Fibroblast of the aortic adventitia (primary cell): ENCODE data around the gene SCAF4. TPM values are rescaled to one million over a fixed set of nuclear protein-coding genes. Genes with fewer than 3 reads are reported as not detected.
"Not testable (repeated sequence)": the region's sequence is repeated elsewhere in the genome, so short reads cannot be mapped to it uniquely, and the experiment has no call there.

Experiments
- DNase-seq: peaks from one replicate; pipeline ENCODE4 v3.0.0-alpha.2; 2010; ENCODE audit warnings: low read depth
- H3K4me3 ChIP-seq: 2 replicates; pipeline ENCODE4 v1.5.1; 2011; ENCODE audit warnings: low read depth, mild to moderate bottlenecking, control low read depth, low read length, moderate library complexity
- total RNA-seq: library from RNA; depleted of rRNA; stranded (reverse); fragments of >200 nt; gene quantifications from 2 replicates; pipeline ENCODE4 v1.2.3, GENCODE V29; 2012; ENCODE audit warnings: low replicate concordance
- TF ChIP-seq, protein P1 (sequence below): IDR thresholded peaks from 2 replicates; pipeline ENCODE4 v1.5.1; 2011; ENCODE audit warnings: mild to moderate bottlenecking, low read length, control low read depth, inconsistent platforms; ENCODE audit not compliant: insufficient read depth

Gene SCAF4
- total RNA-seq, 1 donor = 14.5 TPM

- TF ChIP-seq, protein P1, sequence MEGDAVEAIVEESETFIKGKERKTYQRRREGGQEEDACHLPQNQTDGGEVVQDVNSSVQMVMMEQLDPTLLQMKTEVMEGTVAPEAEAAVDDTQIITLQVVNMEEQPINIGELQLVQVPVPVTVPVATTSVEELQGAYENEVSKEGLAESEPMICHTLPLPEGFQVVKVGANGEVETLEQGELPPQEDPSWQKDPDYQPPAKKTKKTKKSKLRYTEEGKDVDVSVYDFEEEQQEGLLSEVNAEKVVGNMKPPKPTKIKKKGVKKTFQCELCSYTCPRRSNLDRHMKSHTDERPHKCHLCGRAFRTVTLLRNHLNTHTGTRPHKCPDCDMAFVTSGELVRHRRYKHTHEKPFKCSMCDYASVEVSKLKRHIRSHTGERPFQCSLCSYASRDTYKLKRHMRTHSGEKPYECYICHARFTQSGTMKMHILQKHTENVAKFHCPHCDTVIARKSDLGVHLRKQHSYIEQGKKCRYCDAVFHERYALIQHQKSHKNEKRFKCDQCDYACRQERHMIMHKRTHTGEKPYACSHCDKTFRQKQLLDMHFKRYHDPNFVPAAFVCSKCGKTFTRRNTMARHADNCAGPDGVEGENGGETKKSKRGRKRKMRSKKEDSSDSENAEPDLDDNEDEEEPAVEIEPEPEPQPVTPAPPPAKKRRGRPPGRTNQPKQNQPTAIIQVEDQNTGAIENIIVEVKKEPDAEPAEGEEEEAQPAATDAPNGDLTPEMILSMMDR = no peak
- DNase-seq = no peak
- peak overlapping the region; percentile 99 for H3K4me3 ChIP-seq
Measured at GRCh38 chr21:31660591-31660990, 71.3 kb downstream of the SCAF4 start.

GRCh38 chr21:31660259-31660565 lies 71.7 kb downstream of the SCAF4 start:
- TF ChIP-seq, protein P1 = no peak
- H3K4me3 ChIP-seq = peak overlapping the region; percentile 99
- DNase-seq = no peak

DNA sequence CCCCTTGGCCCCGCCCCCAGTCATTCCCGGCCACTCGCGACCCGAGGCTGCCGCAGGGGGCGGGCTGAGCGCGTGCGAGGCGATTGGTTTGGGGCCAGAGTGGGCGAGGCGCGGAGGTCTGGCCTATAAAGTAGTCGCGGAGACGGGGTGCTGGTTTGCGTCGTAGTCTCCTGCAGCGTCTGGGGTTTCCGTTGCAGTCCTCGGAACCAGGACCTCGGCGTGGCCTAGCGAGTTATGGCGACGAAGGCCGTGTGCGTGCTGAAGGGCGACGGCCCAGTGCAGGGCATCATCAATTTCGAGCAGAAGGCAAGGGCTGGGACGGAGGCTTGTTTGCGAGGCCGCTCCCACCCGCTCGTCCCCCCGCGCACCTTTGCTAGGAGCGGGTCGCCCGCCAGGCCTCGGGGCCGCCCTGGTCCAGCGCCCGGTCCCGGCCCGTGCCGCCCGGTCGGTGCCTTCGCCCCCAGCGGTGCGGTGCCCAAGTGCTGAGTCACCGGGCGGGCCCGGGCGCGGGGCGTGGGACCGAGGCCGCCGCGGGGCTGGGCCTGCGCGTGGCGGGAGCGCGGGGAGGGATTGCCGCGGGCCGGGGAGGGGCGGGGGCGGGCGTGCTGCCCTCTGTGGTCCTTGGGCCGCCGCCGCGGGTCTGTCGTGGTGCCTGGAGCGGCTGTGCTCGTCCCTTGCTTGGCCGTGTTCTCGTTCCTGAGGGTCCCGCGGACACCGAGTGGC lies 72.2 kb downstream of the SCAF4 start, which contains the start of gene SOD1:
TSS of gene SOD1 (plus strand) at position 158 of the 723 bp plus-strand sequence. CDS start at position 235, 77 bp downstream.
- TF ChIP-seq, protein P1 = no peak
- DNase-seq = peak; percentile 91
- peak within 1 kb of the TSS; percentile 99 for H3K4me3 ChIP-seq

GRCh38 chr21:31659286-31659535 lies 72.7 kb downstream of the SCAF4 start:
- DNase-seq = no peak

GRCh38 chr21:31658053-31658452 lies 73.9 kb downstream of the SCAF4 start:
- TF ChIP-seq, protein P1 = no peak
- no peak overlapping the region for H3K4me3 ChIP-seq
- DNase-seq = no peak

More at GRCh38 chr21:31659286-31659535, 72.7 kb downstream of the SCAF4 start:
- TF ChIP-seq, protein P1 = no peak
- peak overlapping the region; percentile 99 for H3K4me3 ChIP-seq

DNA sequence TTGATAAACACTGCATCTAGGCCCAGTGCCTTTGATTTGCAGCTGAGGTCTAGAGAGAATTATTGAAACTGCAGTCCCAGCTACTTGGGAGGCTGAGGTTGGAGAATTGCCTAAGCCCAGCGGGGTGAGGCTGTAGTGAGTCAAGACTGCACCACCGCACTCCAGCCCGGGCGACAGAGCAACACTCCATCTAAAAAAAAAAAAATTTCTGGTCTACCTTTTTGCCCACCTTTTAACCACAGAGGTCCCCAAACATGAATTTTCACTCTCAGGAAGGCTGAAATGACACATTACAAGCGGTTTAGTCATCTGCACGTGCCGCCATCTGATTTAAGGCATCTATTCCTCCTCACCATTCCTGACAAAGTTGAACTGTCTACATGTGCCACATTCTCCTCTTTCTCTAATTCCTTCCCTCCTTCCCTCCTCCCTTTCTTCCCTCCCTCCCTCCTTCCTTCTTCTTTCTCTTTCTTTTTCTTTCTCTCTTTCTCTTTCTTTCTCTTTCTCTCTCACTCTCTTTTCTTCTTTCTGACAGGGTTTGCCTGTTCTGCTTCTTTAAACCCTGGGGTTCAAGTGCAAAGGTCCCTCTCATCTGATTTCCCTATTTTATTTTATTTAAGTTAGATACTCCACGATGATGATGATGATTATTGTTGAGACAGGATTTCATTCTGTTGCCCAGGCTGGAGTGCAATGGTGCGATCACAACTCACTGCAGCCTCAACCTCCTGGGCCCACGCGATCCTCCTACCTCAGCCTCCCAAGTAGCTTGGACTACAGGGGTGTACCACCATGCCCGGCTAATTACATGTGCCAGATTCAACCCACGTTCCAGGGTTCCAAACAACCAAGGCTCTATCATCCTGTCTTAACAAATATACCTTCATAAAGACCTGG lies 75.5 kb downstream of the SCAF4 start:
- no peak overlapping the region for H3K4me3 ChIP-seq
- peak; percentile 44 for DNase-seq
- TF ChIP-seq, protein P1 = no peak

GRCh38 chr21:31654821-31655580 lies 76.9 kb downstream of the SCAF4 start:
- DNase-seq, H3K4me3 ChIP-seq: not testable (repeated sequence)
